Measurements from ENCODE around the gene COMMD6. TPM values are rescaled to one million over a fixed set of nuclear protein-coding genes. Genes with fewer than 3 reads are reported as not detected.

The COMMD6 gene
- total and polyA plus RNA-seq, 2 donors (not counting 1 experiment from before 2014, with no cell fraction given) = 78.0 to 153 TPM

DNA sequence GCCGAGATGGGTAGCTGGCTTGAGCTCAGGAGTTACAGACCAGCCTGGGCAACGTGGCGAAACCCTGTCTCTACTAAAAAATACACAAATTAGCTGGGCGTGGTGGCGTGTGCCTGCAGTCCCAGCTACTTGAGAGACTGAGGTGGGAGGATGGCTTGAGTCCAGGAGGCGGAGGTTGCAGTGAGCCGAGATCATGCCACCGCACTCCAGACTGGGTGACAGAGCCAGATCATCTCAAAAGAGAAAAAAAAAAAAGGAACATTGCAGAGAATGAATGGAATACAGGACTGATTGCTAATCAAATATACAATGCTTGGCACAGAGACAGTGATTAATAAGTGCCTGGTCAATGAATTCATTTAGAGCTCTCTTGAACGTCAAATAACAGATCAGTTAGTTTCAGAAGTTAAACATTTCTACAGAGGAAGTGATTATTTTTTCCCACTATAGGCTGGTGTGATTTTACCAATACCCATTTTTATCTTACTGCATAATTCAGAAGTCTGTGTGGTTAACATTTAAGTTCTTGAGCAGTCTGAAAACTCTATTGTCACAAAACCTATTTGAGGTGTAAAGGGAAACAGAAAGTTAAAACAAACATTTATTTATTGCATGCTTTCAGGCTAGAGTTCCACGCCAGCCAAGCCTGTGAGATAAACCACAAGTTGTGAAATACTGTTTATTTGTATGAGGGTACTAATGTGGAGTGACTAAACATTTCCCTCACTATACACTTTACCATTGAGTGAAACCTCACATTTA is 48.0 kb downstream of the COMMD6 start:
- H3K27ac Mint-ChIP-seq = no peak overlapping the region

More for the DNA sequence above, 48.0 kb downstream of the COMMD6 start:
- Histone ChIP-seq H4K20me1 (ENCODE audit: control insufficient read depth, insufficient read depth, low read length, poor library complexity, severe bottlenecking) (no peaks in the 10 kb centered on the region), H3K9ac (ENCODE audit: low read length) (no peak overlapping the region), H2AFZ (ENCODE audit: insufficient read depth, low read depth, low read length, poor library complexity, severe bottlenecking) (no peak overlapping the region), H3K36me3 (replicated peaks in 1 of 2; ENCODE audit: control extremely low read depth in 1 of 2, control insufficient read depth in 1 of 2, extremely low read depth in 1 of 2, insufficient read depth in 2 of 2, low read length in 1 of 2) (no peaks in the 10 kb centered on the region), H3K9me3 (ENCODE audit: control extremely low read depth in 1 of 3, control insufficient read depth in 2 of 3, insufficient read depth in 1 of 3, low read length in 2 of 3) (no peaks in the 10 kb centered on the region), H3K27ac (ENCODE audit: low read length in 2 of 2) (no peak overlapping the region), H3K4me3 (ENCODE audit: control extremely low read depth in 1 of 5, extremely low read depth in 1 of 5, insufficient read depth in 1 of 5, low read depth in 2 of 5, low read length in 4 of 5) (no peak overlapping the region), H3K4me1 (ENCODE audit: control insufficient read depth in 2 of 2, insufficient read depth in 2 of 2, low read length in 2 of 2) (no peaks in the 10 kb centered on the region), H3K27me3 (replicated peaks in 1 of 4; ENCODE audit: control extremely low read depth in 1 of 4, control insufficient read depth in 3 of 4, insufficient read depth in 4 of 4, low read length in 3 of 4) (peaks cover 0 to 17% (median 13%) of the 10 kb centered on the region in 4 experiments), H3K4me2 (replicated peaks; ENCODE audit: low read depth, low read length, poor library complexity, severe bottlenecking) (no peak overlapping the region), H3K79me2 (ENCODE audit: control insufficient read depth, insufficient read depth, low read length) (no peaks in the 10 kb centered on the region)
- intact Hi-C loops (cut with micrococcal nuclease) = no loop called here
- CTCF ChIA-PET = interaction anchor here (0.9 kb wide), 1 partner anchor 1551 kb away, joined by 3 read pairs; no protein-coding TSS in a partner anchor
- Mint-ChIP-seq H3K4me3 (no peak overlapping the region), H3K9me3 (ENCODE audit: insufficient read depth) (no peaks in the 10 kb centered on the region), H3K4me1 (no peaks in the 10 kb centered on the region), H3K27me3 (peaks cover 30% of the 10 kb centered on the region)
- no peak for ATAC-seq (ENCODE audit: low read depth)
- WGBS (ENCODE audit: insufficient coverage) = 78% methylated on average over 5 of the region's 10 CpGs
- no peak for DNase-seq
- POLR2A ChIA-PET = no interaction called here
- no peak for TF ChIP-seq EZH2 (IDR thresholded peaks at IDR 0.05; ENCODE audit: borderline replicate concordance, insufficient read depth, low read depth, low read length, poor library complexity, severe bottlenecking)
- no peak for TF ChIP-seq CTCF (IDR thresholded peaks at IDR 0.05)

All from B cell (primary cell).